Erythroblast (primary cell): Measurements from ENCODE around the gene GALNT10.

Experiments used
- GATA1 ChIP-seq: IDR thresholded peaks from 2 replicates; pipeline ENCODE4 v1.6.1; 2011; ENCODE audit warnings: low read depth, mild to moderate bottlenecking, control low read depth, low read length, moderate library complexity
- POLR2A ChIP-seq: IDR thresholded peaks from 2 replicates; pipeline ENCODE4 v1.6.1; 2011; ENCODE audit warnings: mild to moderate bottlenecking, low read length

DNA sequence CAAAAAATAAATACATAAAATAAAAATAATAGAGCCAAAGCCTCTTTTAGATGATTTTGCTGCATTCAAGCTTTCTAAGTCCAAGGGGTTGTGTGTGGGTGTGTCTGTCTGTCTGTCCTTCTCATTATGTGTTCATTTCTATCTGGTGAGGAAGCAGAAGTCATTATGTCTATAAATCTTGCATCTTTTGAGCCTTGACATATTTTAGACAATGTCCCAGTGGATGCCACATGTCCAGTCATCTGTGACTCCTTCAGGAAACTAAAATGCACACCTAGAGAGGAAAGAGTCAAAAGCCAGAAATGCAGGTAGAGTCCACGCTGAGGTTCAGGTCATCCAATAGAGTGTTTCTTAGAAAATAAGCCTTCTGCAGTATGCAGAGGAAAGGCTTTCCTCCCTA is 80.9 kb downstream of the GALNT10 start:
- TF ChIP-seq POLR2A (no peak), GATA1 (no peak)
